IPS-NIHi7 (cell line): ENCODE results near the gene CDCA3.
A peak's percentile ranks its signal among the peaks of the same experiment; 100 is the strongest.

ENCODE experiments used
- DNase-seq: peaks from one replicate; pipeline ENCODE4 v3.0.0; 2012; ENCODE audit warnings: mixed read lengths; ENCODE audit errors: extremely low spot score

CDCA3 gene

DNA sequence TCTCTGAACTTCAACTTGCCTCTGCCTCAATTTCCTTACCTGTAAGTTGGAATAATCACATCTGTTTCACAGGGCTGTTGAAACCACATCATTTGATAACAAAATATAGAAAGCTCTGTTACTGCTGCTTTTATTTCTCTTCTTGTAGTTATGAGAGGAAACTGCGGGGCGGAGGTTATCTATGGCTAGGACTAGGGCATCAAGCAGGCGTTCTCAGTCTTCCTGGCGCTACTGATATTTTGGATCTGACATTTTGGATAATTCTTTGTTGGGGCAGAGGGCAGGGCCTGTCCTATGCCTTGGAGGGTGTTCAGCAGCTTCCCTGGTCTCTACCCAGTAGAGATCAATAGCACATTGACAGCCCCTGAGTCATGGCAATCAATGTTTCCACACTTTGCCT, 19.0 kb downstream of the CDCA3 start:
- no peak for DNase-seq

DNA sequence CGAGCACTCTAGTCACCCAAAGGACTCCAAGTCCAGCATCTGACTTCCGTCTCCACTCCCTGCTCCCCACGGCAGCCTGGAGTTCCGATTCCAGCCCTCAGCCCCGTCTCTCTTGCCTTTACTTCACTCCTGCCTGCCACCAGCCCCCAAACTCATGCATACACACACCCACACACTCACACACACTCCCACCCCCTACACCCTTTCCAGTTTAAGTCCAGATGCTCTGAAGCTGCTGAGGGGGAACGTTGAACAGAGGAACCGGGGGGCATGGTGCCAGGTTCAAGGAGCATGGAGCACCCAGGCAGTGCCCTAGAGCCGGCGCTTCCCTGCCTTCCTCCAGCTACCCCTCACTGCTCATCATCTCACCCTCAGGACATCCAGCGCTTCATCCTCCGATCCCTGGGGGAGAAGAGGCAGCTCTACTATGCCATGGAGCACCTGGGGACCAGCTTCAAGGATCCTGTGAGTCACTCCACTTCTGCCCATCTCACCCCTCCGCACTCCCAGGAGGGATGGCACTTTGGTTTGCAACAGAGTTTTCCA, 19.6 kb downstream of the CDCA3 start:
- DNase-seq = no peak

DNA sequence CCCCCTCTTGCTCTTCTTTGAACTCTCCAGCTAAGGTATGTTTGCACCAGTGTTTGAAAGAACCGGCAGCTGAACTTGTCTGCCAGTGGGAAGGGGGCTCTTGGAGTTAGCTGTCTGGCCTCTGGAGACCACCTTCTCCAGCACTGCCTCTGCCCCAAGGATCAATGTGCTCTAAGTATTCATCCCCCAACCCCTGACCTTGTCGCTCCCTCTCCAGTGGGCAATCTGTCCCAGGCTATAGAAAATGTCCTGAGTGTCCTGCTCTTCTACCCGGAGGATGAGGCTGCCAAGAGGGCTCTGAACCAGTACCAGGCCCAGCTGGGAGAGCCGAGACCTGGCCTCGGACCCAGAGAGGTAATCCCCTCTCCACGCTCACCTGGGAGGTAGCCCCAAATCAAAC, 20.1 kb downstream of the CDCA3 start:
- DNase-seq = no peak

DNA sequence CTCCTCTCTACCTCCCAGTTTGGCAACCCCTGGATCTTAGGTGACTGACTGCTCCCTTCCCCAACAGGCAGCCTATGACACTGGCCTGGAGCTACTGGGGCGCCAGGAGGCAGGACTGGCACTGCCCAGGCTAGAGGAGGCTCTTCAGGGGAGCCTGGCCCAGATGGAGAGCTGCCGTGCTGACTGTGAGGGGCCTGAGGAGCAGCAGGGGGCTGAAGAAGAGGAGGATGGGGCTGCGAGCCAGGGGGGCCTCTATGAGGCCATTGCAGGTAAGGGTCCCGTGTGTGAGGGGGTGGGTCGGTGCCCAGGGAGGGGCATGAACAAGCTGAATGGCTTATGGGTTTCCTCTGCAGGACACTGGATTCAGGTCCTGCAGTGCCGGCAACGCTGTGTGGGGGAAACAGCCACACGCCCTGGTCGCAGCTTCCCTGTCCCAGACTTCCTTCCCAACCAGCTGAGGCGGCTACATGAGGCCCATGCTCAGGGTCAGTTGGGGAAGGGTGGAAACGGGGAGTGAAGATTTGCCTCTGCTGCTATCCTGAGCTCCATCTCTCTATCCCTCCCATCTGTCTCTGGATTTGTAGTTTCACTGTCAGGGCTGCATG, 20.7 kb downstream of the CDCA3 start:
- DNase-seq = no peak

DNA sequence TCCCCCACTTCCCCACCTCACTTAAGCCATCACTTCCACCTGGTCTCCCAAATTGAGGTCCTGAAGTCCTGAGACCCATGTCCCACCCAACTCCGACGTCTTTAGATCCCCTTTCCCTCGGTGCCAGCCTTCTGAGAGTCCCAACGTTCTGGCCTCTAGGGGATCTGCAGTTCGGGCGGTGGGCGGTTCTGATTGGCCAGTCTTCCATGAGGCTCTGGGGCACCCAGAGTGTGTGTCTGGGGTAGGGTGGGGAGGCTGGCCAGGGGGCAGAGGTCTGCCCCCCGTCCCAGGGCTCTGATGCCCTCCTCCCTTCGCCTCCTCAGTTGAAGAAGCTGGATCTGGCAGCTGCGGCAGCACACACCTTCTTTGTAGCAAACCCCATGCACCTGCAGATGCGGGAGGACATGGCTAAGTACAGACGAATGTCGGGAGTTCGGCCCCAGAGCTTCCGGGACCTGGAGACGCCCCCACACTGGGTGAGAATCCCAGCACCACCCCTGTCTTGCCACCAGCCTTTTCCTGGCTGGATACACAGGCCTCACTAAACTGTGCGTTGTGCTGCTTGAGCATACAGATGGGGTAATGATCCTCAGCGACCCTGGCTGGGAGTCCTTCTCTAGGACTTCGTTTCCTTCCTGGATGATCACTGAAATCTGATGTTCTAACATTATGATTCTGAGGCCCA, 21.4 kb downstream of the CDCA3 start:
- no peak for DNase-seq

DNA sequence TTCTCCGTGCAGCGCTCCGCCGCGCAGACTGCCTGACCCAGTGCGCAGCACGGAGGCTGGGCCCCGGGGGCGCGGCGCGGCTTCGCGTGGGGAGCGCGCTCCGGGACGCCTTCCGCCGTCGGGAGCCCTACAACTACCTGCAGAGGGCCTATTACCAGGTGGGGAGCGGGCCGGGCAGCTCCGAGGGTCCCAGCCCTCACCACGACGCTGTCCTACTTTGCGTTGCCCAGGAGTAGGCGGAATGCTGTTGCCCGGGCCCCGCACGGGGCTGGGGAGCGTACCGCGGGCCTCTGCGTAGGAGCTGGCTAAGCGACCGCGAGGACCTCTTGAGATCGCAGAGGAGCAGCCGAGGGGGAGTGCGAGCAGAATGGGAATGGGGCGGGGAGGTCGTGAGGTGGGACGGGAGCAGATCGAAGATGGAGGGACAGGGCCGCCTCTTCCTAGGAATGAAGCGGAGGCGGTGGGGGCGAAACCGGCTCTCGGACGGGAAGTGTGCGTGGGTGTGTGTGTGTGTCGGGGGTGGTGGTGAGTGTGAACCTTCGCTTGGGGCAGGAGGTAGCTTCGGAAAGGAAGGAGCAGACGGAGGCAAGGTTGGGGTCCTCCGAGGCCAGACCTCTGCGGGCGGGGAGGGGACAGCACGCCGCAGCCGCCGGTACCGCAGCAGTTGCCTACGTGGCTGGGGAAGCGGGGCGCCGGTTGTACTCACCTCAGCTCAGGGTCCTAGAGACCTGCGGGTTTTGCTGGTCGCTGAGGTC, 22.1 kb downstream of the CDCA3 start:
- DNase-seq = peak; percentile 73

DNA sequence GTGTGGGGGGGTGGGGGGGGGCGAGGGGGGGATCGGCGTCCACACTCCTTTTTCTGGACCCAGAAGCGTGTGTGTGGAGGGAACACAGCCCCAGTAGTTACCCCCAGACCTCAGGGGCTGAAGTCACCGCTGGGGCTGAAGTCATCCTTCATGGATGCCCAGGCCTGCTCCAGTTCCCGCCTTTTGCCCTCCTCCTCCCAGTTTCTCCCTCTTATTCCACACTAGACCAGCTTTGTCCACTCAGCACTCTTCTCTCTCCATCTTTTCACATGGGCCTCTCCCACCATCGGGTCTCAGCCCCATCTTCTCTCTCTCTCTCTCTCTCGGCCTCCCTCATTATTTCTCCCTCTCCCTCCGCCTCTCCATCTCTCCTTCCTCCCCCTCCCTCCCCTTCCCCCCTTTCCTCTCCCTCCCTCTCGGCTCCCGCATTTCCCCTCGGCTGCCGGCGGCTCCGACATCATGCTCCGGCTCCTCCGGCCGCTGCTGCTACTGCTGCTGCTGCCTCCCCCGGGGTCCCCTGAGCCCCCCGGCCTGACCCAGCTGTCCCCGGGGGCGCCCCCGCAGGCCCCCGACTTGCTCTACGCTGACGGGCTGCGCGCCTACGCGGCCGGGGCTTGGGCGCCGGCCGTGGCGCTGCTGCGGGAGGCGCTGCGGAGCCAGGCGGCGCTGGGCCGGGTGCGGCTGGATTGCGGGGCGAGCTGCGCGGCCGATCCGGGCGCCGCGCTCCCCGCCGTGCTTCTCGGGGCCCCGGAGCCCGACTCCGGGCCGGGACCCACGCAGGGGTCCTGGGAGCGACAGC, 22.9 kb downstream of the CDCA3 start, which contains the start of gene P3H3:
Gene P3H3 (plus strand): TSS at position 426 of the 799 bp plus-strand sequence. CDS start 34 bp downstream, at position 460.
- DNase-seq = peak; percentile 60

DNA sequence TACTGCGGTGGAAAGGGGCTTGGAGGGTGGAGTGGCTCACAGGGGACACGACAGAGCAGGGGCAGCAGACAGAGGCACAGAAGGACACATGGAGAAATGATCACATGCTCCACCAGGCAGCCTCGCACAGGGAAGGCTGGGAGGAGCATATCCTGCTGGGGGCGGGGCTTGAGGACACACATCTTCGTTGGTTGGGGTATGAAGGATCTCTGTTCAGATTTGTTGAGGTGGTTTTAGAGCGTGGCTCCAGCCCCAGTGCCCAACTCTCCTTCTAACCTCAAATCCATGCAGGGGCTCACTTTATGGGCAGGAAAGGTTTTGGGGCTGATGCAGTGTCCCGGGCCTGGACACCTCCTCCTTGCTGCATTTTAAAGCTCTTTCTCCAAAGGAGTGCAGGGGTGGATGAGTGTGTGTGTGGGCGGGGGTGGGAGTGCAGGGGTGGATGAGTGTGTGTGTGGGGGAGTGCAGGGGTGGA, 23.6 kb downstream of the CDCA3 start:
- peak; percentile 82 for DNase-seq

DNA sequence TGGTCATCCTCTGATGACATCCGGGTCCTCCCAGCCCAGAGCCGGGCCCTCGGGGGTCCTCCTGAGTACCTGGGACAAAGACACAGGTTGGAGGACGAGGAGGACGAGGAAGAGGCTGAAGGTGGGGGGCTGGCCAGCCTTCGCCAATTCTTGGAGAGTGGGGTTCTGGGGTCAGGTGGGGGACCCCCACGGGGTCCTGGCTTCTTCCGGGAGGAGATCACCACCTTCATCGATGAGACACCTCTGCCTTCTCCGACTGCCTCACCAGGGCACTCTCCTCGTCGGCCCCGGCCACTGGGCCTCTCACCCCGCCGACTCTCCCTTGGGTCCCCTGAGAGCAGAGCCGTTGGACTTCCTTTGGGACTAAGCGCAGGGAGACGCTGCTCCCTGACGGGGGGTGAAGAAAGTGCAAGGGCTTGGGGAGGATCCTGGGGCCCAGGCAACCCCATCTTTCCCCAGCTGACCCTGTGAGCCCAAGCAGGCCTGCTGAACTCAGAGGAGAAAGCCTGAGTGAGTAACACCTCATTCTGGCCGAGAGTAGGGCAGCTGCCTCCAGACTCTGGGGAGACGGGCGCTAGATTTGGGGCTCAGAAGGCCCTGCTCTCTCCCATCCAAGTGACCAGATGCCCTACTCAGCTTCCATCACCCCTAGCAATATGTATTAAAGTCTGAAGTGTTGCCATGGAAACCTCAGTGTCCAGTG, 24.2 kb downstream of the CDCA3 start:
- no peak for DNase-seq

DNA sequence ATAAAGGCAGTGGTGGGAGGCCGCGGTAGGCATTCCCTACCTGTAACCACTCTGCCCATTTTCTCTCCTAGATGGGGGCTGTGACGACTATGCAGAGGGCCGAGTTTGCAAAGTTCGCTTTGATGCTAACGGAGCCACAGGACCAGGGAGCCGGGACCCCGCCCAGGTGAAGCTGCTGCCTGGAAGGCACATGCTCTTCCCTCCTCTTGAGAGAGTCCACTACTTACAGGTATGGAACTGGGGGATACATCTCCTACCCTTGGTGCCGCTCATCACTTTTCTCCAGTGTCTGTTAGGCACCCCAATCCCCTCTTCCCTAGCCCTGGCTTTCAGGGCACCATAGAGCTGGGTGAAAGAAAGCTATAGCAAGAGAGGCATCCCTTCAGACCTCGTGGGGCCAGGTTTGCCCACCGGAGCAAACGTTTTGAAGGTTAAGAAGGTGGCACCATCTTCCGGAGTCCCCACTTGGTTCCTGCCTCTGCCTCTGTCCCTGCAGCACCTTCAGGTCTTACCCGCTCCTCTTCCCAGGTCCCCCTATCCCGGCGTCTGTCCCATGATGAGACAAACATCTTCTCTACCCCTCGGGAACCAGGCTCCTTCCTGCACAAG, 24.9 kb downstream of the CDCA3 start:
- DNase-seq = no peak

DNA sequence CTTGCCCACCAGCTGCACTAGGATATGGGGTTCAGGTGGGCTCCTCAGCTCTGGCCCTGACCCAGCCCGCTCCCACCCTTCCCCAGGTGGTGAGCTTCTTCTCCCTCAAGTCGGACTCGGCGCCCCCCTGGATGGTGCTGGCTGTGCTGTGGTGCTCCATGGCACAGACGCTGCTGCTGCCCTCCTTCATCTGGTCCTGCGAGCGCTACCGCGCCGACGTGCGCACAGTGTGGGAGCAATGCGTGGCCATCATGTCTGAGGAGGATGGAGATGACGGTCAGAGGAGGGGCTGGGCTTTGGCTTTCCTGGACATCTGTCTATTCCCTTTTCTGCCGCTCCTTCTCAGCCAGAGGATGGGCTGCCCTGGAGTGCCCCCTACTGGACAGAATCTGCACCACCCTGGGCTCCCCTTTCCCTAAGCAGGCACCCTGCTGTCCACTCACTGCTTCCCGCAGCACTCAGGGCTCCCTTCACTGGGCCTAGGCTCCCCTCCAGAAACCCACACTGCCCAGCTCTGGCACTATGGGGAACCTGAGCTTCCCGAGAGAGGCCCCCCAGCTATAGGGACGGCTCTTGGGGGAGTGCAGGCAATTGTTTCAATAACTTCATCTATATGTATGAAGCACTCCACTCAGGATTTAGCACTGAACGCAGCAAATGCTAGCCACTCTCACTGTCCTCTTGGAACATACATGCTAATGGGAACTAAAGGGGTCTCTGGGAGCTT, 25.5 kb downstream of the CDCA3 start:
- peak; percentile 90 for DNase-seq

DNA sequence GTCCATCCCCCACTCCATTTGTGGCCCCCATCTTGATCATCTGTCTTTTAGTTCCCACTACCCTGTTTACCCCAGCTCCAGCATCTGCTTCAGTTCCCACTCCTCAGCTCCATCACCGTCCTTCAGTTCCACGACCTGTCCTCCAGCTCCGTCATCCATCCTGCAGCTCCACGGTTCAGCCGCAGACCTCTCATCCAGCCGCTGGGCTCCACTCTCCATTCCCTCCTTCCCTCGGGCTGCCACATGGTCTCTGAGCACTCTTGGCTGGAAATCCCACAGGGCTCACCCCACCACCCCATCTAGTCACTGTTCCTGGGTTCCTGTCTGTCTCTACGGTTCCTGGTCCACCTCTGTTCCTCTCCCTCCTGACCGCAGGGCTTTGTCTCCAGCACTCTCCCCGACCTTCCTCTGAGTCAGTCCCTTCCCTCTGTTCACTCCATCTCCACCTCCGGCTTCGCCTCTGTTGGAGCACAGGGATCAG, 26.1 kb downstream of the CDCA3 start:
- no peak for DNase-seq

DNA sequence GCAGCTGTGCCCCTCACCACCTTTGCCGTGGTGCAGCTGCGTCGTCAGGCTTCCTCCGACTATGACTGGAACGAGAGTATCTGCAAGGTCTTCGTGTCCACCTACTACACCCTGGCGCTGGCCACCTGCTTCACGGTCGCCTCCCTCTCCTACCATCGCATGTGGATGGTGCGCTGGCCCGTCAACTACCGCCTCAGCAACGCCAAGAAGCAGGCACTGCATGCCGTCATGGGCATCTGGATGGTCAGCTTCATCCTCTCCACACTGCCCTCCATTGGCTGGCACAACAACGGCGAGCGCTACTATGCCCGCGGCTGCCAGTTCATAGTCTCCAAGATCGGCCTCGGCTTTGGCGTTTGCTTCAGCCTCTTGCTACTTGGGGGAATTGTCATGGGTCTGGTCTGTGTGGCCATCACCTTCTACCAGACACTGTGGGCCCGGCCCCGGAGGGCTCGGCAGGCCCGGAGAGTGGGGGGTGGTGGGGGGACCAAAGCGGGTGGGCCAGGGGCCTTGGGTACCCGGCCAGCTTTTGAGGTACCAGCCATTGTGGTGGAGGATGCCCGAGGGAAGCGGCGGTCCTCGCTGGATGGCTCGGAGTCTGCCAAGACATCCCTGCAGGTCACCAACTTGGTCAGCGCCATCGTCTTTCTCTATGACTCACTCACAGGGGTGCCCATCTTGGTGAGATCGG, 26.9 kb downstream of the CDCA3 start:
- DNase-seq = no peak

DNA sequence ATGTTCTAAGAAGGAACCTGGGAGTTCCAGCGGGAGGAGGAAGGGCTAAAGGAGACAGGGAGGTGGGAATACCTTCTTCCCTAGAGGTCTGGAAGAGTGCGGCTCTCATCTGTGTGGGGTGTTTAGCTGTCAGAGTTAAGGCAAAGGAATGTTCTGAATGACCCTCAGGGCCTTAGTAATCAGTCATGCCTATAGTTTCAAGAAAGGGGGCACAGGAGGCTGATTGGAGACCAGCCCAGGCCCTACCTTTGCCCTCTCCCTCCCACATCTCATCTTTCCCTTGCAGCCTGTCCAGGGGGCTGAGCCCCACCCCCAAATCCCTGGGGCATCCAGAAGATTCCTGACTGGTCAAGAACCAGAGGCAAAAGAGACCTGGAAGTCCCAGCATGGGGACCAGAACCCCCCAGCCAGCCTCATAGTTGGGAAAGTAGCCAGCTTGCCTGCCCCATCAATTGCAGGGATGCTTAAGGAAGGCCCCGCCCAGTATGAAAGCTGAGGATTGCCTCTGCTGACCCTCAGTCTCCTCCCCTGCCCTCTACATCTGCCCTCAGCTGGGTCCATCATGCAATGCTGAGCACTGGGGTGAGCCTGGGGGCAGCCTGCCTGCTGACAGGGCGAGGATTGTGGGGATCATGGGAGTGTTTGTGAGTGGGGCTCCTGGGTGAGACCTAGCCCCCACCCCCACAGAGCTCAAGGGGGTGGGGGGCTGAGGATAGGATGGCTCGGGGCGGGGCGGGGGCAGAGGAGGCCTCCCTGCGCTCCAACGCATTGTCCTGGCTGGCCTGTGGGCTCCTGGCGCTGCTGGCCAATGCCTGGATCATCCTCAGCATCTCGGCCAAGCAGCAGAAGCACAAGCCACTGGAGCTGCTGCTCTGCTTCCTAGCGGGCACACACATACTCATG, 27.7 kb downstream of the CDCA3 start:
- no peak for DNase-seq

DNA sequence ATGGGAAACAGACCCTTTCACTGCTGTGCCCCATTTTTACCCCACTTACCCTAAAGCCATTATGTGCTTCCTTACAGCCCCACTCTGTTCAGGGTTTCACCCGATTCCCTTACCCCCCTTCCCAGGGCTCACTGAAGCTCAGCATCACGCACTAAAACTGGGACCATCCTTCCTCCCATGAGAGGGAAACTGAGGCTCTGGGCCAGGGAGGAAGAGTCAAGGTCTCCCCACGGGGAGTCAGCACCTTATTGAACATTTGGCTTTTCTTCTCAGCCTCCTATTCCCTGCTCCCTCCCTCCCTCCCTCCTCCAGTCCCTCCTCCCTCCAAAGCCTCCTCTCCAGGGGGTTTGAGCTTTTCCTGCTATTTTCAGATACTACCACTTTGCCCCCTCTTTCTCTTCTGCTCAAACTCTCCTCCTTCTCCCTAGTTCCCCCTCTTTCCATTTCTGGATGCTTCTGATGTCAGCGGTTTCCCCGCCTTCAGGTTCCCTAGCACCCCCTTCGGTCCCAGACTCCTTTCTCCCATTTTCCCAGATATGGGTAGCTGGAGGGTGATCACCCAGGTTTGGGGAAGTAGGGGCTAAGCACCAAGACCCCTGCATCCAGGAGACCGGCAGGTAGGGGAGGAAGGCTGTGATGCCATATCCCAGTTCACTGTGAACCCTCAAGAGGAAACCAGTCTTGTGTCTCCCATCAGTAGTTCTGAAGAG, 28.5 kb downstream of the CDCA3 start:
- DNase-seq = no peak

DNA sequence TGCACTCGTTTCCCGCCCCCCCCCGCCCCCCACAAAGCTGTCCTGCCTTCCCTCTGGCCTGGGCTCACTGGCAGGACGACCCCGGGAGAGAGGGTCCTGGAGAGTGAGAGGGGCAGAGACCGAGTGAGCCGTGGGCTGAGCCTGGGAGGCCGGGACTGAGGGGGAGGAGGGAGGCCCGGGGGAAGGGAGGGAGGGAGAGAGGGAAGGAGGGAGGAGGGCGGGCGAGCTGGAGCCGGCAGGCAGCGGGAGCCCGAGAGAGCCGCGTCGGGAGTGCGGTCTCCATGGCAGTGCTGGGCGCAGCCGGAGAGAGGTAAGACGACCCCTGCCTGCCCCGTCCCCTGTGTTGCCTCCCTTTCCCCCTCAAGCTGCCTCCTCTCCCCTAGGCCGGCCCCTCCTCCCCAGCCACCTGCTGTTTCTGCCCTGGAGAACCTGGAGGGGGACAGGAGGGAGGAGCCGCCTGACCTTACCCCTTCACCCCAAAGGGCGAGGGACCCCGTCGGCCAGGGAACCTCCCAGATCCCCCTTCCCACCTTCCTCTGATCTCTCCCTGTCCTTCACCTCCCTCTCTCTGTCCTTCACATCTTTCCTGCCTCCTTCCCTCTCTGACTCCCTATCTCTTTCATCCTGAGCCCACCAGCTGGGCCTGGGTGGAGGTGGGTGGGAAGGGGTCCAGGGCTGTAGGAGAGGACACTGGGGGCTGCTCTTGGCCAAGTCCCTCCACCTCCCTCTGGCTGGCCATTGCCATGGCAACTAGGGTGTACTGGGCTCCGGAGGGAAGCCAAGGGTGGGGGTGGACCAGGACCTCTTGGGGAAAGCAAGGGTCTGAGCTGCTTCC, 29.3 kb downstream of the CDCA3 start, which contains the start of gene GPR162:
Gene GPR162 (plus strand): TSS at position 231 of the 835 bp plus-strand sequence. CDS start 2,078 bp downstream, outside the sequence.
- peak; percentile 76 for DNase-seq
